H9 (cell line): ENCODE results near the gene PLPP1. TPM values are rescaled to one million over a fixed set of nuclear protein-coding genes. Genes with fewer than 3 reads are reported as not detected.
A peak's percentile ranks its signal among the peaks of the same experiment; 100 is the strongest.

Experiments used
- DNase-seq: peaks from one replicate; pipeline ENCODE4 v3.0.0-alpha.2; 2017
- H2AFZ ChIP-seq: one replicate; pipeline ENCODE4 v1.6.1; 2013; ENCODE audit warnings: mild to moderate bottlenecking, low read length, control low read depth, moderate library complexity
- H2AK5ac ChIP-seq: 2 replicates; pipeline ENCODE4 v1.6.1; 2013; ENCODE audit warnings: low read length, control low read depth, mixed read lengths; ENCODE audit not compliant: insufficient read length
- H2BK120ac ChIP-seq: one replicate; pipeline ENCODE4 v1.6.1; 2013; ENCODE audit warnings: low read depth, mild to moderate bottlenecking, low read length, control low read depth, inconsistent platforms; ENCODE audit not compliant: poor library complexity, severe bottlenecking
- H2BK12ac ChIP-seq: 2 replicates; pipeline ENCODE4 v1.6.1; 2013; ENCODE audit warnings: low read length, control low read depth, mixed read lengths, low read depth; ENCODE audit not compliant: insufficient read length
- H2BK15ac ChIP-seq: 2 replicates; pipeline ENCODE4 v1.6.1; 2013; ENCODE audit warnings: low read depth, low read length, control low read depth
- H2BK20ac ChIP-seq: one replicate; pipeline ENCODE4 v1.6.1; 2013; ENCODE audit warnings: low read depth, mild to moderate bottlenecking, low read length, control low read depth, inconsistent platforms; ENCODE audit not compliant: poor library complexity, severe bottlenecking
- H2BK5ac ChIP-seq: 2 replicates; pipeline ENCODE4 v1.6.1; 2013; ENCODE audit warnings: low read length, control low read depth, mixed read lengths; ENCODE audit not compliant: insufficient read length
- H3K14ac ChIP-seq: 2 replicates; pipeline ENCODE4 v1.6.1; 2013; ENCODE audit warnings: low read length, control low read depth; ENCODE audit not compliant: insufficient read depth
- H3K18ac ChIP-seq: 2 replicates; pipeline ENCODE4 v1.6.1; 2013; ENCODE audit warnings: low read depth, mild to moderate bottlenecking, mixed read lengths, low read length, control low read depth; ENCODE audit not compliant: insufficient read length
- H3K23ac ChIP-seq: 2 replicates; pipeline ENCODE4 v1.6.1; 2013; ENCODE audit warnings: low read length, control low read depth, mixed read lengths, low read depth; ENCODE audit not compliant: insufficient read length
- H3K23me2 ChIP-seq: 2 replicates; pipeline ENCODE4 v1.6.1; 2013; ENCODE audit warnings: low read depth, mild to moderate bottlenecking, mixed read lengths, low read length, control low read depth; ENCODE audit not compliant: insufficient read length, poor library complexity, severe bottlenecking
- H3K27ac ChIP-seq: 2 replicates; pipeline ENCODE4 v1.5.1; 2013; ENCODE audit warnings: low read length, control low read depth, mixed read lengths, low read depth; ENCODE audit not compliant: insufficient read length
- H3K27me3 ChIP-seq: 2 replicates; pipeline ENCODE4 v1.6.1; 2013; ENCODE audit warnings: low read length, control low read depth, inconsistent platforms; ENCODE audit not compliant: insufficient read depth
- H3K4ac ChIP-seq: 2 replicates; pipeline ENCODE4 v1.6.1; 2013; ENCODE audit warnings: low read depth, mild to moderate bottlenecking, control low read depth, inconsistent platforms, low read length, moderate library complexity
- H3K4me1 ChIP-seq: 2 replicates; pipeline ENCODE4 v1.6.1; 2013; ENCODE audit warnings: low read length, control low read depth, inconsistent platforms; ENCODE audit not compliant: insufficient read depth
- H3K4me2 ChIP-seq: 2 replicates; pipeline ENCODE4 v1.6.1; 2013; ENCODE audit warnings: low read length, control low read depth, mixed read lengths; ENCODE audit not compliant: insufficient read length, insufficient read depth
- H3K56ac ChIP-seq: 2 replicates; pipeline ENCODE4 v1.6.1; 2013; ENCODE audit warnings: low read depth, mild to moderate bottlenecking, mixed read lengths, low read length, control low read depth; ENCODE audit not compliant: insufficient read length
- H3K79me1 ChIP-seq: 2 replicates; pipeline ENCODE4 v1.6.1; 2013; ENCODE audit warnings: low read depth, mild to moderate bottlenecking, moderate library complexity, low read length, control low read depth, inconsistent platforms; ENCODE audit not compliant: insufficient read depth, poor library complexity, severe bottlenecking
- H3K79me2 ChIP-seq: 2 replicates; pipeline ENCODE4 v1.6.1; 2013; ENCODE audit warnings: low read length, control low read depth, inconsistent platforms; ENCODE audit not compliant: insufficient read depth
- H3K9ac ChIP-seq: 2 replicates; pipeline ENCODE4 v1.6.1; 2013; ENCODE audit warnings: low read length, control low read depth, mixed read lengths; ENCODE audit not compliant: insufficient read length; ENCODE audit errors: extremely low read depth
- H3K9me3 ChIP-seq: one replicate; pipeline ENCODE4 v1.6.1; 2013; ENCODE audit warnings: low read depth, low read length, inconsistent platforms; ENCODE audit not compliant: control insufficient read depth
- H3T11ph ChIP-seq: one replicate; pipeline ENCODE4 v1.6.1; 2013; ENCODE audit warnings: mild to moderate bottlenecking, low read length, control low read depth, inconsistent platforms
- H4K20me1 ChIP-seq: one replicate; pipeline ENCODE4 v1.6.1; 2013; ENCODE audit not compliant: control insufficient read depth, insufficient read length, insufficient read depth
- H4K5ac ChIP-seq: 2 replicates; pipeline ENCODE4 v1.6.1; 2013; ENCODE audit warnings: low read depth, mild to moderate bottlenecking, mixed read lengths, low read length, control low read depth; ENCODE audit not compliant: insufficient read length
- H4K8ac ChIP-seq: replicated peaks from 2 replicates; pipeline ENCODE4 v1.6.1; 2013; ENCODE audit warnings: low read length, control low read depth, mixed read lengths, low read depth; ENCODE audit not compliant: insufficient read length
- H4K91ac ChIP-seq: 2 replicates; pipeline ENCODE4 v1.6.1; 2013; ENCODE audit warnings: low read depth, mild to moderate bottlenecking, moderate library complexity, mixed read lengths, low read length, control low read depth; ENCODE audit not compliant: insufficient read length
- H3K27ac Mint-ChIP-seq, 3 experiments: 2 replicates in 2 of 3; 3 replicates in 1 of 3; pipeline ENCODE4 v1.8.0; 2020 to 2021; ENCODE audit warnings: mixed read lengths in 3 of 3, mild to moderate bottlenecking in 1 of 3, moderate library complexity in 1 of 3
- H3K27me3 Mint-ChIP-seq: 2 replicates; pipeline ENCODE4 v1.8.0; 2021; ENCODE audit warnings: low read depth, mild to moderate bottlenecking, moderate library complexity, mixed read lengths
- H3K36me3 Mint-ChIP-seq, 3 experiments: 2 replicates in 2 of 3; 3 replicates in 1 of 3; pipeline ENCODE4 v1.8.0; 2020 to 2021; ENCODE audit warnings: low read depth in 3 of 3, mixed read lengths in 3 of 3; ENCODE audit not compliant: insufficient read depth in 1 of 3
- H3K4me1 Mint-ChIP-seq, 2 experiments: 2 replicates each; pipeline ENCODE4 v1.8.0; 2020; ENCODE audit warnings: mixed read lengths in 2 of 2
- H3K4me3 Mint-ChIP-seq, 2 experiments: 2 replicates in 1 of 2; 3 replicates in 1 of 2; pipeline ENCODE4 v1.8.0; 2020 to 2021; ENCODE audit warnings: mild to moderate bottlenecking in 2 of 2, mixed read lengths in 2 of 2, moderate library complexity in 1 of 2
- H3K9me3 Mint-ChIP-seq, 2 experiments: 2 replicates in 1 of 2; 3 replicates in 1 of 2; pipeline ENCODE4 v1.8.0; 2020; ENCODE audit warnings: mild to moderate bottlenecking in 2 of 2, mixed read lengths in 2 of 2, moderate library complexity in 1 of 2
- WGBS: extraction: QIAGEN DNeasy Blood & Tissue Kit; methylation state at CpG from one replicate; pipeline ENCODE4 v1.1.7; 2013; ENCODE audit warnings: missing lambda C conversion rate, low lambda C conversion rate, mixed read lengths; ENCODE audit not compliant: insufficient read length; ENCODE audit errors: extremely low coverage; 5-methylcytosine and 5-hydroxymethylcytosine counted together
- total RNA-seq: library from RNA; stranded (reverse); gene quantifications from 2 replicates; pipeline ENCODE4 v1.2.1, GENCODE V29; 2021
- TF ChIP-seq, protein P1 (sequence below): fragments of 200-600 bp; sonication (generic); conservative IDR thresholded peaks from 3 replicates; pipeline ENCODE4 v1.8.0; 2021; ENCODE audit warnings: antibody characterized with exemption, mild to moderate bottlenecking

PLPP1 gene
- total RNA-seq, 1 experiment from 2014 or later: 85.9 TPM

DNA sequence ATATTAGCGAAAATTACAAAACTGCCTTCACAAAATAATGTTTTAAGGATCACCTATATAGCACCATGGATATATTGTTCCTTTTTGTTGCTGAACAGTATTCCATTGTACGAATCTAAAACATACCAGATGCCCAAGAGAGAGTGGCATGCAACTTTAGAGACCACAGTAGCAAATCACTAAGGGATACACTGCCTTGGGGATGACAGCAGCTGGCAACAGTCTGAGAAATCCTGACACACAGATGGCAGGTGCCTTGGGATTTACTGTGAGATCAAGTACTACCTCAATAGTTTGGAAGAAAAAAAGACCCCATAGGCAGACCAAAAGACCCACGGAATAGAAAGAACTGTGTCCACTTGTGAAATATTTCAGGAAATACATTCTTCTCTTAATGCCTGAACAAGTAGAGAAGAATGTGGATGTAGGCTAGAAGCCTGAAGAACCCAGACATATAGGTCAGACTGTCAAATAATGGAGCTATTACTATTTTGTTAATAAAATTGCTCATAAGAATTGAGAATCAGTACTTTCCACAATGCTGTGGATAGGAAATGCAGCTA, 53.4 kb downstream of the PLPP1 start:
- H3K18ac ChIP-seq: no peak overlapping the region
- H3K36me3 Mint-ChIP-seq: peaks cover 0 to 12% (median 0%) of the 10 kb centered on the region in 3 experiments; a peak in 2 of 7 replicates
- H2BK15ac ChIP-seq: no peak overlapping the region
- H3K79me1 ChIP-seq: no peaks in the 10 kb centered on the region
- WGBS: no CpG with 5 or more reads among the region's 3 CpGs
- H3K27me3 ChIP-seq: no peaks in the 10 kb centered on the region
- H3K27me3 Mint-ChIP-seq: no peaks in the 10 kb centered on the region
- H2AFZ ChIP-seq: no peak overlapping the region
- no peak overlapping the region for H3K23ac ChIP-seq
- no peak overlapping the region for H2BK20ac ChIP-seq
- peaks cover 7% of the 10 kb centered on the region; the same call in 1 of the 2 replicates for H3K79me2 ChIP-seq
- H4K20me1 ChIP-seq: no peaks in the 10 kb centered on the region
- no peak overlapping the region for H3K27ac ChIP-seq
- no peaks in the 10 kb centered on the region for H3K9me3 ChIP-seq
- H3K4me3 Mint-ChIP-seq: no peak overlapping the region
- H3K4ac ChIP-seq: no peak overlapping the region
- no peak overlapping the region for H2BK120ac ChIP-seq
- H2AK5ac ChIP-seq: no peak overlapping the region
- H3K56ac ChIP-seq: no peak overlapping the region
- no peak overlapping the region for H2BK12ac ChIP-seq
- H3K27ac Mint-ChIP-seq: peak overlapping the region in 1 of 3 experiments; percentile 60; a peak in 1 of 7 replicates
- H3K14ac ChIP-seq: no peak overlapping the region
- TF ChIP-seq, protein P1, sequence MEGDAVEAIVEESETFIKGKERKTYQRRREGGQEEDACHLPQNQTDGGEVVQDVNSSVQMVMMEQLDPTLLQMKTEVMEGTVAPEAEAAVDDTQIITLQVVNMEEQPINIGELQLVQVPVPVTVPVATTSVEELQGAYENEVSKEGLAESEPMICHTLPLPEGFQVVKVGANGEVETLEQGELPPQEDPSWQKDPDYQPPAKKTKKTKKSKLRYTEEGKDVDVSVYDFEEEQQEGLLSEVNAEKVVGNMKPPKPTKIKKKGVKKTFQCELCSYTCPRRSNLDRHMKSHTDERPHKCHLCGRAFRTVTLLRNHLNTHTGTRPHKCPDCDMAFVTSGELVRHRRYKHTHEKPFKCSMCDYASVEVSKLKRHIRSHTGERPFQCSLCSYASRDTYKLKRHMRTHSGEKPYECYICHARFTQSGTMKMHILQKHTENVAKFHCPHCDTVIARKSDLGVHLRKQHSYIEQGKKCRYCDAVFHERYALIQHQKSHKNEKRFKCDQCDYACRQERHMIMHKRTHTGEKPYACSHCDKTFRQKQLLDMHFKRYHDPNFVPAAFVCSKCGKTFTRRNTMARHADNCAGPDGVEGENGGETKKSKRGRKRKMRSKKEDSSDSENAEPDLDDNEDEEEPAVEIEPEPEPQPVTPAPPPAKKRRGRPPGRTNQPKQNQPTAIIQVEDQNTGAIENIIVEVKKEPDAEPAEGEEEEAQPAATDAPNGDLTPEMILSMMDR: no peak
- H3T11ph ChIP-seq: no peak overlapping the region
- peaks cover 3% of the 10 kb centered on the region for H3K23me2 ChIP-seq
- peaks cover 60 to 70% of the 10 kb centered on the region in 2 experiments for H3K4me1 Mint-ChIP-seq
- no peak overlapping the region for H3K4me2 ChIP-seq
- H4K91ac ChIP-seq: no peak overlapping the region
- DNase-seq: no peak
- no peak overlapping the region for H4K8ac ChIP-seq
- H3K4me1 ChIP-seq: peaks cover 11% of the 10 kb centered on the region
- H4K5ac ChIP-seq: no peak overlapping the region
- H3K9me3 Mint-ChIP-seq: no peaks in the 10 kb centered on the region
- no peak overlapping the region for H2BK5ac ChIP-seq
- no peak overlapping the region for H3K9ac ChIP-seq
